Heart right ventricle (tissue), 16 donors: ENCODE results near the gene ACADM. TPM values are rescaled to one million over a fixed set of nuclear protein-coding genes. Genes with fewer than 3 reads are reported as not detected.
"Not testable (repeated sequence)": the region's sequence is repeated elsewhere in the genome, so short reads cannot be mapped to it uniquely, and the experiment has no call there.

Source experiments
- ATAC-seq, 8 donors: fragments of 200-7000 bp; cut with Tn5 transposase; one replicate each; pipeline ENCODE4 v1.9.1; 2020; ENCODE audit warnings: mild to moderate bottlenecking in 8 of 8, moderate library complexity in 8 of 8, moderate number of reproducible peaks in 1 of 8
- DNase-seq, 2 donors: peaks; one replicate each; pipeline ENCODE4 v3.0.0-alpha.2; 2020
- H3K27ac ChIP-seq, 10 donors: fragments of 200-600 bp; sonication (generic) in 2 of 10; one replicate each; pipeline versions ENCODE4 v1.5.0 to v1.8.0; 2020 to 2022; ENCODE audit warnings: mild to moderate bottlenecking in 3 of 10
- H3K27me3 ChIP-seq, 7 donors: fragments of 200-600 bp; one replicate each; pipeline ENCODE4 v1.8.0; 2021 to 2022; ENCODE audit warnings: mild to moderate bottlenecking in 2 of 7
- H3K36me3 ChIP-seq, 9 donors: fragments of 200-600 bp; sonication (generic) in 1 of 9; one replicate each; pipeline versions ENCODE4 v1.5.0 to v1.8.0; 2020 to 2022; ENCODE audit warnings: mild to moderate bottlenecking in 2 of 9
- H3K4me1 ChIP-seq, 9 donors: fragments of 200-600 bp; sonication (generic) in 1 of 9; one replicate each; pipeline versions ENCODE4 v1.5.0 to v1.8.0; 2020 to 2022; ENCODE audit warnings: mild to moderate bottlenecking in 4 of 9
- H3K4me3 ChIP-seq, 10 donors: fragments of 200-600 bp; sonication (generic) in 2 of 10; one replicate each; pipeline versions ENCODE4 v1.5.0 to v1.8.0; 2020 to 2022; ENCODE audit warnings: mild to moderate bottlenecking in 7 of 10, moderate library complexity in 2 of 10
- H3K9me3 ChIP-seq, 11 donors: fragments of 200-600 bp in 10 of 11; sonication (generic) in 2 of 11; one replicate each; pipeline versions ENCODE4 v1.5.0 to v1.8.0; 2013 to 2022; ENCODE audit warnings: mild to moderate bottlenecking in 2 of 11, control low read depth in 1 of 11, moderate library complexity in 1 of 11
- WGBS, 2 donors: extraction: QIAGEN DNeasy Blood & Tissue Kit; methylation state at CpG; one replicate each; pipeline ENCODE4 v1.1.7; 2013; ENCODE audit warnings: inconsistent platforms in 1 of 2; 5-methylcytosine and 5-hydroxymethylcytosine counted together
- intact Hi-C, 10 donors: fragments of 100-400 bp; cut with DNase I; formaldehyde crosslinking; loops; one replicate each; pipeline versions ENCODE4 v1.11.1 to v1.14.2; 2022
- polyA plus RNA-seq, 2 donors: library from polyadenylated mRNA; stranded (reverse); fragments of 200-250 nt; gene quantifications; one replicate each; pipeline ENCODE4 v1.2.3, GENCODE V29; 2013
- total RNA-seq, 10 donors: library from RNA; stranded (reverse); fragmentation: NEBNext Ultra II Directional in 3 of 10; extraction: Animal tissue kit (Norgen Biotek cat#: 25700) in 3 of 10; gene quantifications; one replicate each; pipeline versions ENCODE4 v1.2.1 to v1.2.4, GENCODE V29; 2021 to 2023
- TF ChIP-seq, protein P1 (sequence below), 9 donors: fragments of 200-600 bp; sonication (generic) in 2 of 9; IDR thresholded peaks; one replicate each; pipeline versions ENCODE4 v1.5.0 to v1.8.0; 2021 to 2022; ENCODE audit warnings: antibody characterized with exemption in 9 of 9, mild to moderate bottlenecking in 5 of 9, moderate library complexity in 1 of 9
- donor health status: Arrhythmogenic right ventricular cardiomyopathy.
- donor health status: ischemic (EF 13 %, LVEDD 7.1; RV severe dilation, severe dysfunction).
- donor health status: healthy with polysubstance abuse.
- donor health status: DM: no; HTN: yes; CAD: no.
- donor health status: DM: no; HTN: no; CAD: no.
- donor health status: ischemic (EF 25% LVEDD 6.9; RV normal size, moderate dysfunction).
- donor health status: ischemic (EF 25% LVEDD 5.7; RV mildly dilated, moderate dysfunction).
- donor health status: healthy.
- donor health status: DM: yes; HTN: yes; CAD: no.
- donor health status: Ischemic cardiomyopathy.
- donor health status: ischemic (EF 35%, LVEDD 5.7; RV mildly dilated, moderate dysfunction).
- donor health status: nonischemic (EF 11% LVEDD 7.7; RV severe dilation, severe dysfunction).
- donor health status: DM: yes; HTN: yes; CAD: no.
- donor health status: PGD.
- donor health status: ischemic (EF 29% LVEDD 5.4; RV normal size, mild dysfunction).
- donor health status: nonischemic (EF 23%, LVEDD 6.1; RV moderate dilation, normal function).

Gene ACADM
- total and polyA plus RNA-seq, 12 donors = 39.3 to 425 (median 339) TPM

- H3K27ac ChIP-seq, ATAC-seq, H3K4me3 ChIP-seq, H3K9me3 ChIP-seq, H3K27me3 ChIP-seq, DNase-seq: not testable (repeated sequence)
- intact Hi-C loops = loop anchor here in 2 of 10 donors (10.0 kb wide), 2 partner anchors 49 to 59 kb away; partner anchors contain the start of gene ACADM (in 1 of the 2)
- 87 to 96% methylated on average over 4 of the region's 4 CpGs for WGBS, 2 donors
- H3K4me1 ChIP-seq = peaks cover 6 to 29% (median 20%) of the 10 kb centered on the region in 9 donors
- H3K36me3 ChIP-seq = peaks cover 0 to 15% (median 0%) of the 10 kb centered on the region in 9 donors
Observed at GRCh38 chr1:75783920-75784319, 59.4 kb downstream of the ACADM start.

GRCh38 chr1:75785320-75785982 lies 60.9 kb downstream of the ACADM start:
- TF ChIP-seq, protein P1, sequence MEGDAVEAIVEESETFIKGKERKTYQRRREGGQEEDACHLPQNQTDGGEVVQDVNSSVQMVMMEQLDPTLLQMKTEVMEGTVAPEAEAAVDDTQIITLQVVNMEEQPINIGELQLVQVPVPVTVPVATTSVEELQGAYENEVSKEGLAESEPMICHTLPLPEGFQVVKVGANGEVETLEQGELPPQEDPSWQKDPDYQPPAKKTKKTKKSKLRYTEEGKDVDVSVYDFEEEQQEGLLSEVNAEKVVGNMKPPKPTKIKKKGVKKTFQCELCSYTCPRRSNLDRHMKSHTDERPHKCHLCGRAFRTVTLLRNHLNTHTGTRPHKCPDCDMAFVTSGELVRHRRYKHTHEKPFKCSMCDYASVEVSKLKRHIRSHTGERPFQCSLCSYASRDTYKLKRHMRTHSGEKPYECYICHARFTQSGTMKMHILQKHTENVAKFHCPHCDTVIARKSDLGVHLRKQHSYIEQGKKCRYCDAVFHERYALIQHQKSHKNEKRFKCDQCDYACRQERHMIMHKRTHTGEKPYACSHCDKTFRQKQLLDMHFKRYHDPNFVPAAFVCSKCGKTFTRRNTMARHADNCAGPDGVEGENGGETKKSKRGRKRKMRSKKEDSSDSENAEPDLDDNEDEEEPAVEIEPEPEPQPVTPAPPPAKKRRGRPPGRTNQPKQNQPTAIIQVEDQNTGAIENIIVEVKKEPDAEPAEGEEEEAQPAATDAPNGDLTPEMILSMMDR (IDR thresholded peaks at IDR 0.05) = no peak
- Histone ChIP-seq H3K27ac (peak overlapping the region; percentile 51 to 96 (median 86)), H3K27me3 (no peaks in the 10 kb centered on the region), H3K4me1 (peaks cover 6 to 45% (median 36%) of the 10 kb centered on the region in 9 donors), H3K9me3 (no peaks in the 10 kb centered on the region), H3K4me3 (peak overlapping the region; percentile 58 to 90 (median 72)), H3K36me3 (peaks cover 0 to 30% (median 0%) of the 10 kb centered on the region in 9 donors)
- ATAC-seq (peak; percentile 36 to 63 (median 56)), DNase-seq (no peak)
- intact Hi-C loops = loop anchor here in 6 of 10 donors (5.0 to 10.0 kb wide), 4 partner anchors 51 to 63 kb away; partner anchors contain the start of gene ACADM (in 2 of the 6)
- WGBS, 2 donors = 12% methylated on average over 9 of the region's 9 CpGs

DNA sequence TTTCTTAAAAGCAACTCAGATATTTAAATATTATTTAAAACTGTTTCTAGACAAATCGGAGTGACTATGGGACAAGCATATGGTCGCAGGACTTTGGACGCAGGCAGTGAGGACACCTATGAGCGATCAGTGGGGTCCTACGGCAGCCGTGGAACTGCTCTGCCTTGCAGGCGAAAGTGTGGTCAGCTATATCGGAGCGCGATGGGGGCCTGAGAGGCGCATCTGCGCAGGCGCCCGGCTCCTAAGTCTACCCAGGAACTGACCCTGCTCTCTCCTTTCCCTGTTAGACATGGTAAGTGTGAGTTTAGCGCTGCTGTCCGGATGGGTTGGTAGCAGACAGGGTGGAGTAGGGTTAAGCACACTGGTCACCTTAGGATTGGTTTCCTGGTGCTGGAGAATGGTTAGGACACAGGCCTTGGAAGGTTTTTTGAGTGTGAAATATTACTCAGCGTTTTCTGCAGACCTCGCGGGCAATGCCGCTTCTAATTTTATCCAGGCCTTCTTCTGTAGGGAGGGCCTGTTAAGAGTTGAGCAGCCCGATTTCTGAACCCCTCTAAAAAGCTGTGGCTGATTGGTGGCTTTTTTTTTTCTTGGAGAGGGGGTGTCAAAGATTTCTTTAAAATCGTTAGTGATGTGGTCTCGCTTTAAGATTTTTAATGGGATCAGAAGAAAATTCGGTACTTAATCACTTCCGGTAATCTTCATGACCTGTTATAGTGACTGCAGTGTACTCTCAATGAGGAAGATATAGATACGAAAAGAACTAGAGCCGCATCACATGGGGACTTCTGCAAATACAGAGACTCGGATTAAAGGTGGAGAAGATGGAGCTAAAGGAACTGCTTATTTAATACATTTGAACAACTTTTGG lies 61.7 kb downstream of the ACADM start, which contains the start of gene RABGGTB:
Gene RABGGTB (plus strand): TSS at position 274 of the 871 bp plus-strand sequence. CDS start 16 bp downstream, at position 290.
- TF ChIP-seq, protein P1 (IDR thresholded peaks at IDR 0.05) = no peak
- DNase-seq (peak; percentile 94 to 96), ATAC-seq (peak; percentile 98 to 100 (median 99))
- H3K9me3 ChIP-seq = no peaks in the 10 kb centered on the region
- H3K4me3 ChIP-seq = peak within 1 kb of the TSS; percentile 58 to 90 (median 72)
- H3K27ac ChIP-seq = peak within 1 kb of the TSS; percentile 51 to 96 (median 86)
- no peaks in the 10 kb centered on the region for H3K27me3 ChIP-seq
- intact Hi-C loops = loop anchor here in 8 of 10 donors (2.0 to 10.0 kb wide), 5 partner anchors 51 to 64 kb away; partner anchors contain the start of gene ACADM (in 4 of the 8)
- 0 to 1% methylated on average over 28 of the region's 28 CpGs for WGBS, 2 donors
- H3K4me1 ChIP-seq = peaks cover 10 to 52% (median 43%) of the 10 kb centered on the region in 9 donors
- H3K36me3 ChIP-seq = peaks cover 0 to 38% (median 6%) of the 10 kb centered on the region in 9 donors

GRCh38 chr1:75786901-75787493 lies 62.5 kb downstream of the ACADM start:
- no peak for DNase-seq
- Histone ChIP-seq H3K4me1 (peaks cover 10 to 57% (median 47%) of the 10 kb centered on the region in 9 donors), H3K36me3 (peaks cover 0 to 45% (median 14%) of the 10 kb centered on the region in 9 donors), H3K4me3 (peak overlapping the region; percentile 58 to 90 (median 72)), H3K27me3 (no peaks in the 10 kb centered on the region), H3K9me3 (no peaks in the 10 kb centered on the region), H3K27ac (peak overlapping the region in 9 of 10 donors; percentile 79 to 96 (median 86))
- intact Hi-C loops = loop anchor here in 8 of 10 donors (2.0 to 10.0 kb wide), 5 partner anchors 52 to 65 kb away; partner anchors contain the start of gene ACADM (in 4 of the 8)
- TF ChIP-seq, protein P1 (IDR thresholded peaks at IDR 0.05) = no peak
- WGBS, 2 donors = 3% methylated on average over 10 of the region's 10 CpGs
- ATAC-seq = no peak
